Hepatocyte (in vitro differentiated cells): Measurements from ENCODE around the gene STK24. TPM values are rescaled to one million over a fixed set of nuclear protein-coding genes. Genes with fewer than 3 reads are reported as not detected.

Experiments
- DNase-seq: peaks from one replicate; pipeline ENCODE4 v3.0.0-alpha.2; 2016; ENCODE audit warnings: low spot score
- H2AFZ ChIP-seq: fragments of 200-600 bp; sonication (generic); 2 replicates; pipeline ENCODE4 v1.6.0; 2016; ENCODE audit warnings: antibody characterized with exemption, mild to moderate bottlenecking
- H3K27ac ChIP-seq: fragments of 200-600 bp; sonication (generic); 2 replicates; pipeline ENCODE4 v1.5.1; 2016; ENCODE audit warnings: mild to moderate bottlenecking
- H3K27me3 ChIP-seq: fragments of 200-600 bp; sonication (generic); 2 replicates; pipeline ENCODE4 v1.6.1; 2016
- H3K36me3 ChIP-seq: fragments of 200-600 bp; sonication (generic); replicated peaks from 2 replicates; pipeline ENCODE4 v1.5.1; 2016; ENCODE audit warnings: low read depth; ENCODE audit not compliant: insufficient read depth
- H3K4me1 ChIP-seq: fragments of 200-600 bp; sonication (generic); 2 replicates; pipeline ENCODE4 v1.5.1; 2016; ENCODE audit warnings: mild to moderate bottlenecking, moderate library complexity; ENCODE audit not compliant: insufficient read depth
- H3K4me2 ChIP-seq: fragments of 200-600 bp; sonication (generic); 2 replicates; pipeline ENCODE4 v1.6.0; 2016
- H3K4me3 ChIP-seq: fragments of 200-600 bp; sonication (generic); 2 replicates; pipeline ENCODE4 v1.5.1; 2016; ENCODE audit warnings: mild to moderate bottlenecking
- H3K79me2 ChIP-seq: fragments of 200-600 bp; sonication (generic); 2 replicates; pipeline ENCODE4 v1.6.0; 2017; ENCODE audit warnings: mild to moderate bottlenecking
- H3K9me2 ChIP-seq: fragments of 200-600 bp; sonication (generic); replicated peaks from 2 replicates; pipeline ENCODE4 v1.6.0; 2017; ENCODE audit warnings: mild to moderate bottlenecking; ENCODE audit not compliant: insufficient read depth
- H3K9me3 ChIP-seq: fragments of 200-600 bp; sonication (generic); 2 replicates; pipeline ENCODE4 v1.5.1; 2016; ENCODE audit warnings: low read depth, mild to moderate bottlenecking
- H4K20me1 ChIP-seq: fragments of 200-600 bp; sonication (generic); 2 replicates; pipeline ENCODE4 v1.6.0; 2016; ENCODE audit warnings: mild to moderate bottlenecking; ENCODE audit not compliant: insufficient read depth, poor library complexity, severe bottlenecking
- EZH2 ChIP-seq: fragments of 200-600 bp; sonication (generic); IDR thresholded peaks from 2 replicates; pipeline ENCODE4 v1.6.1; 2016; ENCODE audit warnings: antibody characterized with exemption, mild to moderate bottlenecking, borderline replicate concordance
- EZH2phosphoT487 ChIP-seq: fragments of 200-600 bp; sonication (generic); IDR thresholded peaks from one replicate; pipeline ENCODE4 v1.6.1; 2018; ENCODE audit warnings: antibody characterized with exemption, mild to moderate bottlenecking, low read depth, moderate library complexity; ENCODE audit not compliant: unreplicated experiment, severe bottlenecking
- WGBS: methylation state at CpG from one replicate; pipeline ENCODE4 v1.1.6; 2016; ENCODE audit warnings: low lambda C conversion rate; ENCODE audit errors: missing lambda C conversion rate; 5-methylcytosine and 5-hydroxymethylcytosine counted together
- polyA plus RNA-seq: library from polyadenylated mRNA; unstranded; fragments of >200 nt; fragmentation: Nextera tagmentation; extraction: Ambion mirVana; gene quantifications from 2 replicates; pipeline ENCODE4 v1.2.1, GENCODE V29; 2016
- total RNA-seq: library from RNA; depleted of rRNA; stranded (reverse); fragments of >200 nt; gene quantifications from 2 replicates; pipeline ENCODE4 v1.2.3, GENCODE V29; 2014
- TF ChIP-seq, protein P1 (sequence below): fragments of 200-600 bp; sonication (generic); IDR thresholded peaks from 2 replicates; pipeline ENCODE4 v1.5.1; 2016; ENCODE audit warnings: antibody characterized with exemption, mild to moderate bottlenecking; ENCODE audit not compliant: poor library complexity

The STK24 gene
- total and polyA plus RNA-seq, 2 experiments from 2014 or later: 71.2 to 74.4 TPM

DNA sequence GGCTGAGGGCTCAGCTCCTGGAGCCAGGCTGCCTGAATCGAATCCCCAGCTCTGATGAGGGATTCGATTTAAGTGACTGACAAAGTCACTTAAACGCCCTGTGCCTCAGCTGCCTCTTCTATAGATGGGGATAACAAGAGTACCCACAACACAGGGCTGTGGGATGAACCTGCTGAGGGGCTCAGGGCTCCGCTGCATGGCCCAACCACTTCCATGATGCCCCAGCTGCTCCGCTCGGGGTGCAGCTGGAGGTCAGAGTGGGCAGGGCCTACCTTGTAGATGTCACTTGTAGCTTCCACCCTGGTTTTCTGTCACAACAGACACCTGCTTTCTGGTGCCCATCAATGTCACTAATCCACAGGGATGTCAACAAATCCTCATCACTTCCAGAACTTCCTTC lies 39.2 kb downstream of the STK24 start:
- Histone ChIP-seq H4K20me1 (peaks cover 94% of the 10 kb centered on the region), H3K4me1 (peaks cover 31% of the 10 kb centered on the region), H3K4me2 (no peak overlapping the region), H3K4me3 (no peak overlapping the region), H3K9me3 (no peaks in the 10 kb centered on the region), H3K9me2 (no peaks in the 10 kb centered on the region), H3K27me3 (no peaks in the 10 kb centered on the region), H3K36me3 (no peaks in the 10 kb centered on the region), H2AFZ (no peak overlapping the region), H3K79me2 (peaks cover 100% of the 10 kb centered on the region), H3K27ac (no peak overlapping the region)
- DNase-seq: no peak
- TF ChIP-seq, protein P1, sequence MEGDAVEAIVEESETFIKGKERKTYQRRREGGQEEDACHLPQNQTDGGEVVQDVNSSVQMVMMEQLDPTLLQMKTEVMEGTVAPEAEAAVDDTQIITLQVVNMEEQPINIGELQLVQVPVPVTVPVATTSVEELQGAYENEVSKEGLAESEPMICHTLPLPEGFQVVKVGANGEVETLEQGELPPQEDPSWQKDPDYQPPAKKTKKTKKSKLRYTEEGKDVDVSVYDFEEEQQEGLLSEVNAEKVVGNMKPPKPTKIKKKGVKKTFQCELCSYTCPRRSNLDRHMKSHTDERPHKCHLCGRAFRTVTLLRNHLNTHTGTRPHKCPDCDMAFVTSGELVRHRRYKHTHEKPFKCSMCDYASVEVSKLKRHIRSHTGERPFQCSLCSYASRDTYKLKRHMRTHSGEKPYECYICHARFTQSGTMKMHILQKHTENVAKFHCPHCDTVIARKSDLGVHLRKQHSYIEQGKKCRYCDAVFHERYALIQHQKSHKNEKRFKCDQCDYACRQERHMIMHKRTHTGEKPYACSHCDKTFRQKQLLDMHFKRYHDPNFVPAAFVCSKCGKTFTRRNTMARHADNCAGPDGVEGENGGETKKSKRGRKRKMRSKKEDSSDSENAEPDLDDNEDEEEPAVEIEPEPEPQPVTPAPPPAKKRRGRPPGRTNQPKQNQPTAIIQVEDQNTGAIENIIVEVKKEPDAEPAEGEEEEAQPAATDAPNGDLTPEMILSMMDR: no peak
- TF ChIP-seq EZH2phosphoT487 (no peak), EZH2 (no peak)
- 93% methylated on average over 6 of the region's 6 CpGs for WGBS

DNA sequence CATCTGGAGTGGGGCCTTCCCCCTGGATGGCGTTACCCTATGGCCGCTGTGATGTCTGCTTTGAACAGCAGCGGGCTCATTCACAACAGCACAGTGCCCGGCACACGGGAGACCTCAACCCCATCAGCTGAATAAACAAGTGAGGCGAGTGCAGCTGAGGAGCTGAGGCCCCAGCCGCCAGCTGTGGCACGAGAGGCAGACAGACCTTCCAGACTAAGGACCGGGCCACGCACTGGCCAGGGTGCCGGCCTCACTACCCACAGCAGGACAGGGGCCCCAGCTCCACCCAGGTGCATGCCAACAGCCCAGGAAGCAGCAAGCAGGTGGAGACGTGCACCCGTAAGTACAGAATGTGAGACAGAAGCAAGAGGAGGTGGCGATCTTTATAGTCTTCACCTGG lies 39.6 kb downstream of the STK24 start:
- WGBS: 90% methylated on average over 14 of the region's 14 CpGs
- Histone ChIP-seq H3K9me2 (no peaks in the 10 kb centered on the region), H3K27me3 (no peaks in the 10 kb centered on the region), H3K9me3 (no peaks in the 10 kb centered on the region), H3K36me3 (no peaks in the 10 kb centered on the region), H3K27ac (no peak overlapping the region), H3K4me3 (no peak overlapping the region), H3K79me2 (peaks cover 100% of the 10 kb centered on the region), H3K4me2 (no peak overlapping the region), H4K20me1 (peaks cover 94% of the 10 kb centered on the region), H2AFZ (no peak overlapping the region), H3K4me1 (peaks cover 30% of the 10 kb centered on the region)
- no peak for DNase-seq
- TF ChIP-seq, protein P1: no peak
- TF ChIP-seq EZH2phosphoT487 (no peak), EZH2 (no peak)

DNA sequence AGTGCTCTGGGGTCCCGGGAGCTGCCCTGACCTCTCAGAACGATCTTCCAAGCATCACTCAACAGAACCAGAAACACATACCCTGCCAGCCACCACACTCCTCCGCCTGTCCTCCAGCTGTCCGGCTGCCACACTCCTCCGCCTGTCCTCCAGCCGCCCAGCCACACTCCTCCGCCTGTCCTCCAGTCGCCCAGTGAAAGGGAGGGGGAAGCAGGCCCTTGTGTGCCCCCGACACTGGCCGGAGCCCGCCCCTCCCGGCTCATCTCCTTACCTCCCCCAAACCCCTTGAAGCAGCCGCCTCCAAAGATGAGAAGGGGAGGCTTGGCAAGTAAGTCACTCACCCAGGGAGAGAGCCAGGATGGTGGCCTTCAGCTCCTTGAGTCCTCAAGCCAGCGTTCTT lies 40.2 kb downstream of the STK24 start:
- TF ChIP-seq EZH2: no peak
- TF ChIP-seq, protein P1: no peak
- TF ChIP-seq EZH2phosphoT487: no peak
- Histone ChIP-seq H3K4me2 (no peak overlapping the region), H3K27me3 (no peaks in the 10 kb centered on the region), H3K9me2 (no peaks in the 10 kb centered on the region), H3K27ac (no peak overlapping the region), H3K79me2 (peaks cover 100% of the 10 kb centered on the region), H3K9me3 (no peaks in the 10 kb centered on the region), H4K20me1 (peaks cover 94% of the 10 kb centered on the region), H2AFZ (no peak overlapping the region), H3K4me3 (no peak overlapping the region), H3K4me1 (peaks cover 25% of the 10 kb centered on the region), H3K36me3 (no peaks in the 10 kb centered on the region)
- WGBS: 83% methylated on average over 8 of the region's 14 CpGs
- no peak for DNase-seq
